ENCODE results near the gene SNX33. TPM values are rescaled to one million over a fixed set of nuclear protein-coding genes. Genes with fewer than 3 reads are reported as not detected.

The SNX33 gene
- total RNA-seq, 1 donor: 39.8 TPM

GRCh38 chr15:75606026-75606425, 41.7 kb upstream of the SNX33 start:
- Histone ChIP-seq H2AFZ (ENCODE audit: low read length) (no peak overlapping the region), H3K27me3 (ENCODE audit: insufficient read depth, low read length) (no peaks in the 10 kb centered on the region), H3K4me3 (ENCODE audit: insufficient read depth, low read length) (no peak overlapping the region), H4K20me1 (ENCODE audit: insufficient read depth, low read length) (no peaks in the 10 kb centered on the region), H3K4me1 (ENCODE audit: insufficient read depth, low read length) (peaks cover 6% of the 10 kb centered on the region), H3K79me2 (ENCODE audit: insufficient read depth, low read length) (no peaks in the 10 kb centered on the region), H3K4me2 (ENCODE audit: insufficient read depth, low read length) (no peak overlapping the region), H3K36me3 (ENCODE audit: insufficient read depth, low read length) (peaks cover 58% of the 10 kb centered on the region), H3K9me3 (ENCODE audit: low read depth, low read length) (no peaks in the 10 kb centered on the region), H3K27ac (ENCODE audit: low read depth, low read length) (no peak overlapping the region)
- TF ChIP-seq, protein P1, sequence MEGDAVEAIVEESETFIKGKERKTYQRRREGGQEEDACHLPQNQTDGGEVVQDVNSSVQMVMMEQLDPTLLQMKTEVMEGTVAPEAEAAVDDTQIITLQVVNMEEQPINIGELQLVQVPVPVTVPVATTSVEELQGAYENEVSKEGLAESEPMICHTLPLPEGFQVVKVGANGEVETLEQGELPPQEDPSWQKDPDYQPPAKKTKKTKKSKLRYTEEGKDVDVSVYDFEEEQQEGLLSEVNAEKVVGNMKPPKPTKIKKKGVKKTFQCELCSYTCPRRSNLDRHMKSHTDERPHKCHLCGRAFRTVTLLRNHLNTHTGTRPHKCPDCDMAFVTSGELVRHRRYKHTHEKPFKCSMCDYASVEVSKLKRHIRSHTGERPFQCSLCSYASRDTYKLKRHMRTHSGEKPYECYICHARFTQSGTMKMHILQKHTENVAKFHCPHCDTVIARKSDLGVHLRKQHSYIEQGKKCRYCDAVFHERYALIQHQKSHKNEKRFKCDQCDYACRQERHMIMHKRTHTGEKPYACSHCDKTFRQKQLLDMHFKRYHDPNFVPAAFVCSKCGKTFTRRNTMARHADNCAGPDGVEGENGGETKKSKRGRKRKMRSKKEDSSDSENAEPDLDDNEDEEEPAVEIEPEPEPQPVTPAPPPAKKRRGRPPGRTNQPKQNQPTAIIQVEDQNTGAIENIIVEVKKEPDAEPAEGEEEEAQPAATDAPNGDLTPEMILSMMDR (IDR thresholded peaks at IDR 0.05; ENCODE audit: extremely low read depth, low read depth, low read length): no peak
- DNase-seq (ENCODE audit: insufficient read length, low spot score, missing footprints): no peak

DNA sequence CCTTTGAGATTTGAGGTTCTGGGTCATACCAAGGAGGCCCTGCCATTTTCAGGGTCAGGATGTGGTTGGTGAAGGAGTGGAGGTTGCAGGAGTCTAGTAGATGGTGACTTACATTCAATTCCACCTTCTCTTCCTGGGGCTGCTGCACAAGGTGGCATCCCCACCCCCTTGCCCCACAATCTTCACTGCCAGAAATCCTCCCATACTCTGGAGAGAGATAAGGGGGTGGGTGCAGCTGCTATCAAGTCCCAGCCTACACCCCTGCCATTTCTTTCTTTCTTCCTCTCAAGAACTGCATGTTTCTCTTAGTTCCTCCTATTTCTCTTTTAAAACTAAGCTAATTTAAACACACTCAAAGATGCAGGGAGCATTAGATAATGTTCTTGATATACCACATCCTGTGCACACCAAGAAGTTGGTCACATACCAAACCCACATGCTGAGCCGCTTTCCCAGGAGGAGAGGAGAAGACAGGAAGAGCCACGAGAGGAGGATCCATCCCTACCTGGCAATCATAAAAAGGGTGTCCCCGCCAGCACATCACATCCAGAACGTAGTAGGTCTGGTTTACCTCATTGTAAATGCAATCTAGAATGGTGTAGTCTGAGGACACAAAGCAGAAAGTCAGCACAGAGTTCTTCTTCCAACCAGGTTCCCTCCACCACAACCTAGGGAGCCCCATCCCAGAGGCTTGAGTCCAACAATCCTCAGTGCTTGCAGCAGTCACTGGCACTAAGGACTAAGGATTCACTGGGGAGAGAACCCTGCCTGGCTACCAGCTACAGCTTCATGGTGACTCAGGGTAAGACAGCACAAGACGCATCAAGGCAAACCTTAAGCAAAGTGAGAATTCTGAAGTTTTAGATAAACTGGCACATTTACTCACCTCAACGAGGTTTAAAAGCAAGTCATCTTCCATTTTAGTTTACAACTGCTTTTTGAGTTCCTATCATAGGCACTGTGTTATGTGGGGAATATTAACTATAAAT, 40.7 kb upstream of the SNX33 start:
- DNase-seq (ENCODE audit: insufficient read length, low spot score, missing footprints): peak; percentile 78
- Histone ChIP-seq H3K4me3 (ENCODE audit: insufficient read depth, low read length) (no peak overlapping the region), H3K9me3 (ENCODE audit: low read depth, low read length) (no peaks in the 10 kb centered on the region), H3K4me2 (ENCODE audit: insufficient read depth, low read length) (no peak overlapping the region), H3K4me1 (ENCODE audit: insufficient read depth, low read length) (peaks cover 6% of the 10 kb centered on the region), H3K79me2 (ENCODE audit: insufficient read depth, low read length) (no peaks in the 10 kb centered on the region), H3K36me3 (ENCODE audit: insufficient read depth, low read length) (peaks cover 60% of the 10 kb centered on the region), H3K27me3 (ENCODE audit: insufficient read depth, low read length) (no peaks in the 10 kb centered on the region), H4K20me1 (ENCODE audit: insufficient read depth, low read length) (no peaks in the 10 kb centered on the region), H2AFZ (ENCODE audit: low read length) (no peak overlapping the region), H3K27ac (ENCODE audit: low read depth, low read length) (peak overlapping the region; percentile 38)
- TF ChIP-seq, protein P1 (IDR thresholded peaks at IDR 0.05; ENCODE audit: extremely low read depth, low read depth, low read length): no peak

DNA sequence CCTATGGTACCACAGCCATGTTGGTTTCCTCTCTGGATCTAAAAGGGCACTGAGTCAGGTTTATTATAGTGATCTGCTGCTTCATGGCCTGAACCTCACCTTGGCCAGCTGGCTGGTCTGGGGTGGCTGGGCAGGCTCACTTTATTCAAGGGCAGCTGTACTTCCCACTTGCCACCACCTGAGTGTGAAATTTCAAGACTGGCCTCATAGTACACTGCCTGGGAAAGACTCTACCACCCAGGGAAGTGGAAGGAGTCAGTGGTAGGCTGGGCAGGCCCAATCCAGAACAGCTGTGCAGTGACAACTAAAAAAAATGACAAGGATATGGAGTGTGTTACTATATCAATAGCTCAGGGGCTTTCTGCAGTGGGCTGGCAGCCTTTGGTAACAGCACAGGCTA, 30.9 kb upstream of the SNX33 start:
- Histone ChIP-seq H3K9me3 (ENCODE audit: low read depth, low read length) (no peaks in the 10 kb centered on the region), H3K4me2 (ENCODE audit: insufficient read depth, low read length) (no peak overlapping the region), H3K4me1 (ENCODE audit: insufficient read depth, low read length) (peaks cover 19% of the 10 kb centered on the region), H3K27me3 (ENCODE audit: insufficient read depth, low read length) (no peaks in the 10 kb centered on the region), H3K27ac (ENCODE audit: low read depth, low read length) (no peak overlapping the region), H3K4me3 (ENCODE audit: insufficient read depth, low read length) (no peak overlapping the region), H3K36me3 (ENCODE audit: insufficient read depth, low read length) (peaks cover 67% of the 10 kb centered on the region), H4K20me1 (ENCODE audit: insufficient read depth, low read length) (no peaks in the 10 kb centered on the region), H2AFZ (ENCODE audit: low read length) (no peak overlapping the region), H3K79me2 (ENCODE audit: insufficient read depth, low read length) (peaks cover 10% of the 10 kb centered on the region)
- TF ChIP-seq, protein P1 (IDR thresholded peaks at IDR 0.05; ENCODE audit: extremely low read depth, low read depth, low read length): no peak
- no peak for DNase-seq (ENCODE audit: insufficient read length, low spot score, missing footprints)

All from osteoblast (primary cell).